GM13976 (cell line): ENCODE measurements around the gene ZBTB37.

Source experiments
- DNase-seq: peaks from one replicate; pipeline ENCODE4 v3.0.0; 2012; ENCODE audit warnings: low spot score
- in situ Hi-C: fragments of 300-500 bp; cut with MboI; formaldehyde crosslinking; loops from one replicate; pipeline ENCODE4 v1.12.0; 2022; ENCODE audit warnings: low sequenced_read_pairs, mixed read lengths, inconsistent platforms; ENCODE audit not compliant: unreplicated experiment
- TF ChIP-seq, protein P1 (sequence below): IDR thresholded peaks from 2 replicates; pipeline ENCODE4 v1.5.1; 2012; ENCODE audit warnings: borderline replicate concordance, mild to moderate bottlenecking; ENCODE audit not compliant: insufficient read depth; ENCODE audit errors: extremely low read depth, missing control alignments, control extremely low read depth

The ZBTB37 gene

DNA sequence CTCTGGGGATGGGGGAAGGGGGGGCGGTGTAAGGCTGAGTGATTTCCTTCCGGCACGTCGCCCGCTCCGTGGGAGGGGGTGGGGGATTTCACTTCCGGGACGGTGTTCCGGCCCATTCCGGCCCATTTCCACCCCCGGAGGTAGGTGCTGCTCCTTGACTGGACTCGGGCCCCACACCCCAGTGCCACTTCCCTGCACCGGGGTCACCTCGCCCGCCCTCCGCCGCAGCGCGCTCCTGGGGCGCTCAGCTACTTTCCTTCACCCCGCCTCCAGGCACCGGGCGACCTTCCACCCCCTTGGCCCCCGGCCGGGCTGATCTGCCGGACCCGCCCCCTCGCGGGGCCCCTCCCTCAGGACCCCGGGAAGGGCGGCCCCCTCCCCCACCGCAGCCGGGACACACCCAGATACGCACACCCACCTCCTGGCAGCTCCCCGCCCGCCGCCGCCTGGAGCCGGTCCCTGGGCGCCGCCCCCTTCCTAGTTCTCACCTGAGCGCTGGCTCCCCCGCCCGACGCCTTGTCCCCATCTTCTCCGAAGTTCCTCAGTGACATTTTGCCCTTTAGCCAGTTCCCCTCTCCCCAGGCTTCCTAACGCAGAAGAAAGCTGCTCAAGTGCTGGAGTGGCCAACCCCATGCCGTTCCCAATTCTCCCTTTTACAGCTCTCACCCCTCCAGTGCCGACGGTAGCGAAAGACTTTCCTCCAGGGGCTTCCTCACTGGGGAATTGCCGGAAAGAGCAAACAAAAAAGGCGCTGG lies at the start of gene ZBTB37:
Gene ZBTB37 (plus strand): TSS at position 115 of the 755 bp plus-strand sequence. CDS start 1,846 bp downstream, outside the sequence.
- TF ChIP-seq, protein P1, sequence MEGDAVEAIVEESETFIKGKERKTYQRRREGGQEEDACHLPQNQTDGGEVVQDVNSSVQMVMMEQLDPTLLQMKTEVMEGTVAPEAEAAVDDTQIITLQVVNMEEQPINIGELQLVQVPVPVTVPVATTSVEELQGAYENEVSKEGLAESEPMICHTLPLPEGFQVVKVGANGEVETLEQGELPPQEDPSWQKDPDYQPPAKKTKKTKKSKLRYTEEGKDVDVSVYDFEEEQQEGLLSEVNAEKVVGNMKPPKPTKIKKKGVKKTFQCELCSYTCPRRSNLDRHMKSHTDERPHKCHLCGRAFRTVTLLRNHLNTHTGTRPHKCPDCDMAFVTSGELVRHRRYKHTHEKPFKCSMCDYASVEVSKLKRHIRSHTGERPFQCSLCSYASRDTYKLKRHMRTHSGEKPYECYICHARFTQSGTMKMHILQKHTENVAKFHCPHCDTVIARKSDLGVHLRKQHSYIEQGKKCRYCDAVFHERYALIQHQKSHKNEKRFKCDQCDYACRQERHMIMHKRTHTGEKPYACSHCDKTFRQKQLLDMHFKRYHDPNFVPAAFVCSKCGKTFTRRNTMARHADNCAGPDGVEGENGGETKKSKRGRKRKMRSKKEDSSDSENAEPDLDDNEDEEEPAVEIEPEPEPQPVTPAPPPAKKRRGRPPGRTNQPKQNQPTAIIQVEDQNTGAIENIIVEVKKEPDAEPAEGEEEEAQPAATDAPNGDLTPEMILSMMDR = peak; percentile 7
- in situ Hi-C loops = no loop called here
- peak; percentile 90 for DNase-seq

- in situ Hi-C loops = loop anchor here (25.0 kb wide), 1 partner anchor 1081 kb away; no protein-coding TSS in a partner anchor
- TF ChIP-seq, protein P1 = no peak
- no peak for DNase-seq
Observed at GRCh38 chr1:173818459-173818858, 49.7 kb upstream of the ZBTB37 start.

- DNase-seq = no peak
- TF ChIP-seq, protein P1 = no peak
- in situ Hi-C loops = loop anchor here (10.0 to 25.0 kb wide), 2 partner anchors 387 to 1084 kb away; no protein-coding TSS in a partner anchor
Observed at GRCh38 chr1:173821680-173822079, 46.5 kb upstream of the ZBTB37 start.

- peak; percentile 17 for DNase-seq
- TF ChIP-seq, protein P1 = no peak
- in situ Hi-C loops = loop anchor here (10.0 to 25.0 kb wide), 2 partner anchors 389 to 1087 kb away; no protein-coding TSS in a partner anchor
Observed at GRCh38 chr1:173823781-173824314, 44.3 kb upstream of the ZBTB37 start.

DNA sequence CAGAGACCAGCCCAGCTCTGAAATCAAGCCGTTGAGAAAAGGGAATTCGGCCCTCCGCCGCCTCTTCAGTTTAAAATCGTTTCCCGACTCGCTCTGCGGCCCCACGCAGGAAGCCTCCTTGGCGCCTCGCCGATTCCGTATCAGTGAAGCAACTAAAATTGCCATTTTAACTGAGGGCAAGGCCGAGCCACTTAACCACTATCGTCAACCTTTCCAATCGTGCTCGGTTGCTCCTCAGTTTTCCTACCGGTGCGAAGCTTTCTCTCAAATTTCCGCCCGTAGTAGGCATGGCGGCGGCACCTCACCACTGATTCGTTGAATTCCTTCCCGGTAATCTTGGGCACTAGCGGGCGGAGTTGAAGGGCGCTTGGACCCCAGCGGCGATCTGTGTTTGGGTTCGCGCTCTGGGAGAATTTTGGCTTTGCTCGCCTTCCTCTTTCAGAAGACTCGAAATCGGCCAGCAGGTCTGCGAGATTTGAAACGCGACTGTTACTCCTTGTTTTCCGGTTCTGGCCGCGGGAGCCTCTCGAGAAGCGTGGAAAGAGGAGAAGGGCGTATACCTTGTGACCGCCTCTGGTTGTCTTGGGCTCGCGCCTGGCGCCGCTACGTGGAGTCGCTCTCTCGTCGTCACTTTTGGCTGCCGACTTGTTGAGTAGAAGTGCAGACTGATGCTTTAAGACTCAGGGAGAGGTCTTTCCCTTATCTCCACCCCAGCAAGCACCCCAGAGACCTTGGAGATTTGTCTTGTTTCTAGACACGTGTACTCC lies 43.7 kb upstream of the ZBTB37 start, which contains the start of the genes CENPL and DARS2:
Gene CENPL (minus strand): TSS at position 569 of the 767 bp plus-strand sequence. CDS start 13,584 bp downstream, outside the sequence.
Gene DARS2 (plus strand): TSS at position 359 of the 767 bp plus-strand sequence. CDS start 557 bp downstream, outside the sequence.
- DNase-seq = peak; percentile 89
- TF ChIP-seq, protein P1 = no peak
- in situ Hi-C loops = loop anchor here (10.0 to 25.0 kb wide), 2 partner anchors 390 to 1087 kb away; no protein-coding TSS in a partner anchor

- in situ Hi-C loops = loop anchor here (10.0 kb wide), 1 partner anchor 393 kb away; no protein-coding TSS in a partner anchor
- no peak for DNase-seq
Observed at GRCh38 chr1:173827611-173828010, 40.6 kb upstream of the ZBTB37 start.

More at GRCh38 chr1:173827611-173828010, 40.6 kb upstream of the ZBTB37 start:
- TF ChIP-seq, protein P1 = no peak
